Measurements from ENCODE around the gene RAP2A. TPM values are rescaled to one million over a fixed set of nuclear protein-coding genes. Genes with fewer than 3 reads are reported as not detected.

The RAP2A gene
- total and polyA plus RNA-seq, 2 donors (not counting 1 experiment from before 2014, with no cell fraction given): 31.4 to 35.0 TPM

DNA sequence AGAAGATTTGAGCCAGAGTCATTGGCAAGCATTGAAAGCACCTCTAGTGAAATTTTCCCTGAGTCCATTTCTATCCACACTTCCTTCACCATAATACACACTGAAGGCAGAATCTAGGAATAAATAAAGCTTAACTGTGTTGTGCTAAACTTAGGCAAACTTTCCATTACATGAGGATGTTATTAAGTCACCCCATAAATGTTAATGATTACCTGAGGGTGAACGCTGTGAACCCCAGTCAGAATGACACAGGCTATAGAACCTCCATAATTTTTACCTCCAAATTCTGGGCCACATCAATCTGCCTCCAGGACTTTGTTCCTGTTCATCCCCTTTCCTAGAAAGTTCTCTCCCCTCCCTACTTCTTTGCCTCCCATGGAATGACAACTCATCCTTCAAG lies 71.0 kb downstream of the RAP2A start:
- H3K27me3 ChIP-seq (ENCODE audit: control insufficient read depth, insufficient read depth, low read length): no peaks in the 10 kb centered on the region
- no peak overlapping the region for H3K9ac ChIP-seq (ENCODE audit: insufficient read depth, low read length)
- TF ChIP-seq, protein P1, sequence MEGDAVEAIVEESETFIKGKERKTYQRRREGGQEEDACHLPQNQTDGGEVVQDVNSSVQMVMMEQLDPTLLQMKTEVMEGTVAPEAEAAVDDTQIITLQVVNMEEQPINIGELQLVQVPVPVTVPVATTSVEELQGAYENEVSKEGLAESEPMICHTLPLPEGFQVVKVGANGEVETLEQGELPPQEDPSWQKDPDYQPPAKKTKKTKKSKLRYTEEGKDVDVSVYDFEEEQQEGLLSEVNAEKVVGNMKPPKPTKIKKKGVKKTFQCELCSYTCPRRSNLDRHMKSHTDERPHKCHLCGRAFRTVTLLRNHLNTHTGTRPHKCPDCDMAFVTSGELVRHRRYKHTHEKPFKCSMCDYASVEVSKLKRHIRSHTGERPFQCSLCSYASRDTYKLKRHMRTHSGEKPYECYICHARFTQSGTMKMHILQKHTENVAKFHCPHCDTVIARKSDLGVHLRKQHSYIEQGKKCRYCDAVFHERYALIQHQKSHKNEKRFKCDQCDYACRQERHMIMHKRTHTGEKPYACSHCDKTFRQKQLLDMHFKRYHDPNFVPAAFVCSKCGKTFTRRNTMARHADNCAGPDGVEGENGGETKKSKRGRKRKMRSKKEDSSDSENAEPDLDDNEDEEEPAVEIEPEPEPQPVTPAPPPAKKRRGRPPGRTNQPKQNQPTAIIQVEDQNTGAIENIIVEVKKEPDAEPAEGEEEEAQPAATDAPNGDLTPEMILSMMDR (conservative IDR thresholded peaks at IDR 0.05 in 1 of 2, IDR thresholded peaks at IDR 0.05 in 1 of 2; ENCODE audit: low read depth in 1 of 2, low read length in 2 of 2): no peak
- no peak for TF ChIP-seq EZH2 (IDR thresholded peaks at IDR 0.05; ENCODE audit: low read length, missing control alignments)
- H3K4me3 ChIP-seq (replicated peaks in 1 of 4; ENCODE audit: control extremely low read depth in 1 of 4, insufficient read depth in 1 of 4, low read depth in 3 of 4, low read length in 4 of 4): no peak overlapping the region
- no peak for DNase-seq (ENCODE audit: low read depth in 2 of 2)
- H4K20me1 ChIP-seq (ENCODE audit: control insufficient read depth, extremely low read depth, insufficient read depth, low read length): no peaks in the 10 kb centered on the region
- H3K27ac ChIP-seq (ENCODE audit: insufficient read depth, low read length): no peak overlapping the region
- no peaks in the 10 kb centered on the region for H3K79me2 ChIP-seq (ENCODE audit: control insufficient read depth, insufficient read depth, low read length)
- H3K36me3 ChIP-seq (ENCODE audit: control insufficient read depth, insufficient read depth, low read length): no peaks in the 10 kb centered on the region
- no peaks in the 10 kb centered on the region for H3K9me3 ChIP-seq (ENCODE audit: control insufficient read depth, insufficient read depth, low read depth, low read length)
- no peak overlapping the region for H3K4me2 ChIP-seq (ENCODE audit: extremely low read depth, insufficient read depth, low read length)
- H2AFZ ChIP-seq (ENCODE audit: low read length): no peak overlapping the region
- H3K4me1 ChIP-seq (ENCODE audit: control insufficient read depth, extremely low read depth, insufficient read depth, low read length): peaks cover 2% of the 10 kb centered on the region

DNA sequence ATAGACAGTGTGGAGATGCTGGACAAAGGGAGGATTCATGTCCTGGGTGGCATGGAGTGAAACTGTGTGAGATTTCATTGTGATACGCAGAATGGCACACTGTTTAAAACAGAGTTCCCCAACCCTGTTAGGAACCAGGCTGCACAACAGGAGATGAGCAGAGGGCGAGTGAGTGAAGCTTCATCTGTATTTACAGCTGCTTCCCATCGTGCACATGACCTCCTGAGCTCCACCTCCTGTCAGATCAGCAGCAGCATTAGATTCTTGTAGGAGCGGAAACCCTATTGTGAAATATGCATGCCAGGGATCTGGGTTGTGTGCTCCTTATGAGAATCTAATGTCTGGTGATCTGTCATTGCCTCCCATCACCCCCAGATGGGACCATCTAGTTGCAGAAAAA lies 72.5 kb downstream of the RAP2A start:
- no peak overlapping the region for H2AFZ ChIP-seq (ENCODE audit: low read length)
- no peak overlapping the region for H3K4me2 ChIP-seq (ENCODE audit: extremely low read depth, insufficient read depth, low read length)
- peak in 1 of 2 donors; percentile 85 for DNase-seq (ENCODE audit: low read depth in 2 of 2)
- no peak overlapping the region for H3K4me3 ChIP-seq (replicated peaks in 1 of 4; ENCODE audit: control extremely low read depth in 1 of 4, insufficient read depth in 1 of 4, low read depth in 3 of 4, low read length in 4 of 4)
- H3K9me3 ChIP-seq (ENCODE audit: control insufficient read depth, insufficient read depth, low read depth, low read length): no peaks in the 10 kb centered on the region
- peaks cover 2% of the 10 kb centered on the region for H3K4me1 ChIP-seq (ENCODE audit: control insufficient read depth, extremely low read depth, insufficient read depth, low read length)
- no peak for TF ChIP-seq EZH2 (IDR thresholded peaks at IDR 0.05; ENCODE audit: low read length, missing control alignments)
- TF ChIP-seq, protein P1 (conservative IDR thresholded peaks at IDR 0.05 in 1 of 2, IDR thresholded peaks at IDR 0.05 in 1 of 2; ENCODE audit: low read depth in 1 of 2, low read length in 2 of 2): no peak
- H3K9ac ChIP-seq (ENCODE audit: insufficient read depth, low read length): no peak overlapping the region
- no peak overlapping the region for H3K27ac ChIP-seq (ENCODE audit: insufficient read depth, low read length)
- no peaks in the 10 kb centered on the region for H3K27me3 ChIP-seq (ENCODE audit: control insufficient read depth, insufficient read depth, low read length)
- no peaks in the 10 kb centered on the region for H3K36me3 ChIP-seq (ENCODE audit: control insufficient read depth, insufficient read depth, low read length)
- no peaks in the 10 kb centered on the region for H4K20me1 ChIP-seq (ENCODE audit: control insufficient read depth, extremely low read depth, insufficient read depth, low read length)
- no peaks in the 10 kb centered on the region for H3K79me2 ChIP-seq (ENCODE audit: control insufficient read depth, insufficient read depth, low read length)

DNA sequence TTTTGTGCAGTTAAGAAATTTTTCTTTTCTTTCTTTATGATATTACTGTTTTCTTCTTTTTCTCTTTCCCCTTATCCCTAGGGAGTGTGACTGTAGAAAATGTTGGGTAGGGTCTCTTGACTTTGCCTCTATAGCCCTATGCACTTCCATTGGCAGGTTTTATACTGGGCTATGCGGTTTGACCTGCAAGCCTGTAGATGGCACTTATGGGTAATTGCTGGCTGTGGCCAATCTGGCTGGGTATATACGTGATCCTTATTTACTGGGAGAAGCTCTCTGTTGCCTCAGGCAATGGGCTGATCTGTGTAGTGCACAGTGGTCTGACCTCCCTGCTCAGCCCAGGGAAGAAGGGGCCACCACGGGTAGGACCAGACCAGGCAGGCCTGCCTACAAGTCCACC lies 78.8 kb downstream of the RAP2A start:
- Histone ChIP-seq H3K79me2 (ENCODE audit: control insufficient read depth, insufficient read depth, low read length) (no peaks in the 10 kb centered on the region), H3K4me1 (ENCODE audit: control insufficient read depth, extremely low read depth, insufficient read depth, low read length) (no peaks in the 10 kb centered on the region), H3K4me2 (ENCODE audit: extremely low read depth, insufficient read depth, low read length) (no peak overlapping the region), H3K4me3 (replicated peaks in 1 of 4; ENCODE audit: control extremely low read depth in 1 of 4, insufficient read depth in 1 of 4, low read depth in 3 of 4, low read length in 4 of 4) (no peak overlapping the region), H3K9me3 (ENCODE audit: control insufficient read depth, insufficient read depth, low read depth, low read length) (no peaks in the 10 kb centered on the region), H3K9ac (ENCODE audit: insufficient read depth, low read length) (no peak overlapping the region), H3K27ac (ENCODE audit: insufficient read depth, low read length) (no peak overlapping the region), H3K27me3 (ENCODE audit: control insufficient read depth, insufficient read depth, low read length) (no peaks in the 10 kb centered on the region), H2AFZ (ENCODE audit: low read length) (no peak overlapping the region), H3K36me3 (ENCODE audit: control insufficient read depth, insufficient read depth, low read length) (no peaks in the 10 kb centered on the region), H4K20me1 (ENCODE audit: control insufficient read depth, extremely low read depth, insufficient read depth, low read length) (no peaks in the 10 kb centered on the region)
- no peak for DNase-seq (ENCODE audit: low read depth in 2 of 2)
- TF ChIP-seq EZH2 (IDR thresholded peaks at IDR 0.05; ENCODE audit: low read length, missing control alignments): no peak
- TF ChIP-seq, protein P1 (conservative IDR thresholded peaks at IDR 0.05 in 1 of 2, IDR thresholded peaks at IDR 0.05 in 1 of 2; ENCODE audit: low read depth in 1 of 2, low read length in 2 of 2): no peak
